SKM-1 (cell line): ENCODE data around the gene BPIFB4.

Experiments
- DNase-seq: peaks from one replicate; lab custom pipeline; 2025; ENCODE audit not compliant: unreplicated experiment; lab: John Stamatoyannopoulos, UW

The BPIFB4 gene

DNA sequence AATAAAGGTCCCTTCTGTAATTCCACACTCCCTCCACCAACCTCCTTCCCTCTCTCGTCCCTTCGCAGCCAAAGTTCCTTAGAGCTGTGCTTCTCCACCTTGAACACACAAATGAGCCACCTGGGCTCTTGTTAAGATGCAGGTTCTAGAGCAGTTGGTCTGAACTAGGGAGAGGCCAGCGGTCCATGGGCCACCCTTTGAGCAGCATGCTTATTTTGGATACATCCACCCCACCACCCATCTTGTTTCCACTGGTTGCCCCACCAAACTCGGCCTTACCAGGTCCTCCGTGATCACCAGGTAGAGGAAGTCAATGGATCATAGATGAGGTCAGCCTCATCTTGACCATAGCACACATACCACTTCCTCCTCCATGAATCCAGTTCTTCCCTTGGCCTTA lies 81.2 kb downstream of the BPIFB4 start:
- no peak for DNase-seq
